Activated CD8-positive, alpha-beta memory T cell treated with anti-CD3 and anti-CD28 coated beads for 4 hours (primary cell): ENCODE data around the gene SORCS3.

Source experiments
- DNase-seq, 2 donors: peaks; one replicate each; pipeline ENCODE4 v3.0.0-alpha.2; 2020; ENCODE audit warnings: low read depth in 2 of 2

Gene SORCS3

GRCh38 chr10:105094048-105094447, 453.0 kb downstream of the SORCS3 start:
- DNase-seq = no peak

GRCh38 chr10:105096316-105096715, 455.2 kb downstream of the SORCS3 start:
- DNase-seq = no peak

GRCh38 chr10:105102977-105103376, 461.9 kb downstream of the SORCS3 start:
- no peak for DNase-seq

- no peak for DNase-seq
These were observed 463.2 kb downstream of the SORCS3 start for GRCh38 chr10:105104297-105104696.

- DNase-seq = no peak
These were observed 468.1 kb downstream of the SORCS3 start for GRCh38 chr10:105109164-105109563.

GRCh38 chr10:105112862-105113261, 471.8 kb downstream of the SORCS3 start:
- no peak for DNase-seq

- DNase-seq = no peak
These were observed 472.6 kb downstream of the SORCS3 start for GRCh38 chr10:105113666-105114065.

- DNase-seq = no peak
These were observed 480.7 kb downstream of the SORCS3 start for GRCh38 chr10:105121743-105122142.

GRCh38 chr10:105128111-105128510, 487.0 kb downstream of the SORCS3 start:
- DNase-seq = no peak

GRCh38 chr10:105138358-105138757, 497.3 kb downstream of the SORCS3 start:
- DNase-seq = no peak

GRCh38 chr10:105139363-105139896, 498.3 kb downstream of the SORCS3 start:
- no peak for DNase-seq

- no peak for DNase-seq
These were observed 499.5 kb downstream of the SORCS3 start for GRCh38 chr10:105140600-105140999.

- no peak for DNase-seq
These were observed 504.6 kb downstream of the SORCS3 start for GRCh38 chr10:105145711-105146110.

GRCh38 chr10:105146436-105146835, 505.3 kb downstream of the SORCS3 start:
- no peak for DNase-seq

- no peak for DNase-seq
These were observed 507.4 kb downstream of the SORCS3 start for GRCh38 chr10:105148456-105148855.

GRCh38 chr10:105148921-105149320, 507.8 kb downstream of the SORCS3 start:
- no peak for DNase-seq

GRCh38 chr10:105149371-105149891, 508.3 kb downstream of the SORCS3 start:
- DNase-seq = no peak

- no peak for DNase-seq
These were observed 509.3 kb downstream of the SORCS3 start for GRCh38 chr10:105150259-105150880.

GRCh38 chr10:105154736-105155135, 513.6 kb downstream of the SORCS3 start:
- DNase-seq = no peak

GRCh38 chr10:105159268-105159667, 518.2 kb downstream of the SORCS3 start:
- DNase-seq = no peak

- DNase-seq = no peak
These were observed 520.1 kb downstream of the SORCS3 start for GRCh38 chr10:105161149-105161548.

GRCh38 chr10:105161767-105162166, 520.7 kb downstream of the SORCS3 start:
- no peak for DNase-seq

- DNase-seq = no peak
These were observed 529.4 kb downstream of the SORCS3 start for GRCh38 chr10:105170521-105170920.

GRCh38 chr10:105171945-105172344, 530.9 kb downstream of the SORCS3 start:
- DNase-seq = no peak
